SH-SY5Y (cell line): ENCODE results near the gene GFOD1.

Experiments used
- GATA2 ChIP-seq: IDR thresholded peaks from 2 replicates; pipeline ENCODE4 v1.6.1; 2011; ENCODE audit warnings: mild to moderate bottlenecking, low read depth, low read length
- GATA3 ChIP-seq: IDR thresholded peaks from 2 replicates; pipeline ENCODE4 v1.6.1; 2011; ENCODE audit warnings: low read depth, mild to moderate bottlenecking, low read length, moderate library complexity

The GFOD1 gene

DNA sequence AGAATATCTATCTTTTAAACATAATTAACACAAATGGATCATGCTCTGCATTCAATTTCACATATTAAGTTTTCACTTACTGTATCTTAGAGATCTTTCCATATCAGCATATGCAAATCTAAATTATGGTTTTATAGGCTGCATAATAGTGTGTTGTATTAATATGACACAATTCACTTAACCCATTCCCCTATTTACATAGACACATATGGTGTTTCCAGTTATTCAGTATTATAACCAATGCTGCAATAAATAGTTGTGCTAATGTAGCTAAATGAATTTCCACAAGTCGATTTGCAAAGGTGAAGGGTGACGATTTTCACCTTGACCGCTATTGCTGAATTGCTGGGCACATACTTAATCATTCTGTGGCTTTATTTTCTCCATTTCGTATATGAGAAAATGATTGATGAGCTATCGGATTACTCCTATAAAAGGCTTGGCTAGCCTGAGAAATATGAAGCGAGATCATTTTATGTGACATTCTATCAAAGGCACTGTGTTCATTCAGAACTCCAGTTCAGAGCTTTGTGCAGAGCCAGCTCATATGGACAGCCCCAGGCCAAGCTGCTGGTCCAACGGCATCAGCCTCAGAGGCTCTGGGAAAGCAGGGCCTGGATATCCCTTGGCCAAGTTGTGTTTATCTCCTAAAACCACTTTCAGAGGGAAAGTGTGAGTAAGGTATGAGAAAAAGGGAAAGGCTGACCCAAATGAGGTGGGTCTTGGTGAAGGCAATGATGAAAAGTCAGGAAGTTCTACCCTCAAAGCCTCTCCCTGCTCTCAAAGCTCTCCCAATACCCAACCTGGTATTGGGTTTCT lies 50.8 kb downstream of the GFOD1 start:
- TF ChIP-seq GATA2 (no peak), GATA3 (no peak)

DNA sequence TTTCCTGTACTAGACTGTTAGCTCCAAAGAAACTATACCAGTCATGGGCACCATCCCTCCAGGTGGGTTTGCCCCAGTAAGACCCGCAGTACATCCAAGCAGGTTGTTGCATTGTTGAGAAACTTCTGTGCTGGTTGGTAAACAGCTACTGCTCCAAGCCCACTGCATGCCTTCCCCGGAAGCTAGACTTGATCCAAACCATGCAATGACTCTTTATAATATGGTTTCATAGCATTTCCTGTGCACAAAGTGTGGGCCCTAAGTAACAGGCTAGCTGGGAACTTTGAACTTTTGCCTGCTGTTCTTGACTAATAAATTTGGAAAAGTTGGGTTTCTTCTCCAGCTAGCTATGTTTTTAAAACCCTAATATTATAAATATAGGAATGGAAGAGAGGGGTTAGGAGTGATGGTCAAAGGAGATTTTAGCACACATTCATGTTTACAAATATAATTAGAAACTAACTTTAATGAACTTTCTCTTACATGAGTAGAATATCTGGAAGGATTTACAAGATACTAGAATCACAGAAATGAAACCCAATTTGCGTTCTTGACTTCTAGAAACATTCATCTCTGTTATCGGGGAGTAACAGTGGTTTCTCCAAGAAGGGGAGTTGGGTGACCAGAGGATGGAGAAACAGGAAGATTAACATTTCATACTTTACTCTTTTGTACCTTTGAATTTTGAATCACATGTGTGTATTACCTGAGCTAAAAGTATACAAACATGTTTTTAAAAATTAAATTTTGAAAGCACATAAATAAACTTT lies 51.7 kb downstream of the GFOD1 start:
- TF ChIP-seq GATA2 (no peak), GATA3 (no peak)

DNA sequence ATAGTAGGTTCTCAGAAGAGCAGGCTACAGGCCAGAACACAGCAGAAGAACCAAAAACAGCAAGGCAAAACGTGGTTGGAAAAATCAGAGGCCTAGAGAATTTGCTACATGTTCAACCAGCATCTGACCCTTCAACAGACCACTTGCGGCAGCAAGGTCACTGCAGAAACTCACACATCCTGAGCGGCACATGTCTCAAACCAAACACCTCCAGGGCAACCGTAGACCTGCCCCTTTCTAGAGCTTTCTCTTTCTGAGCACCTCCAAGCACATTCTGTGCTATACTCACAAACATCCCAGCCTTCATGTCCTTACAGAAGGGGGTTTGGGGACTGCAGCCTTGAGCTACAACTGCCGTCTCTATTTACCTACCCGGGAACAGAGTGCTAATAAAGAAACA lies 52.6 kb downstream of the GFOD1 start:
- TF ChIP-seq GATA2: no peak

DNA sequence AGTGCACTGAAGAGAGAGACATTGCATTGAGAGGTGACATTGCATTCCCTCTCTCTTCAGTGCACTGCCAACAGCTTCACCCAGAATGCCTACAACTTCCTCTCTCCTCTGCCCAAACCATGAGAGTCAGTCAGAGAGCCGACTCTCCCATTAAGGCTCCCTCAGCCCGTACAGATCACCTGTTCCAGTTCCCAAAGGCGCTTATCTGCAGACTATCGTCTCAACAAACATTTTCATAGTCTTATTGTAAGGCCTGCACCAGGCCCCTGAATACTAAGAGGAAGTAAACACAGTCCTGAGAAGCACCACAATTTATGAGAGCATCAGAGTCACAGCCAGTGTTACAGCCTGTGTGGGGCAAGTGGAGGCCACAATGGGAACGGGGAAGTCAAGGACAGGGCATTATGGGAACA lies 53.7 kb downstream of the GFOD1 start:
- TF ChIP-seq GATA2 (no peak), GATA3 (no peak)

DNA sequence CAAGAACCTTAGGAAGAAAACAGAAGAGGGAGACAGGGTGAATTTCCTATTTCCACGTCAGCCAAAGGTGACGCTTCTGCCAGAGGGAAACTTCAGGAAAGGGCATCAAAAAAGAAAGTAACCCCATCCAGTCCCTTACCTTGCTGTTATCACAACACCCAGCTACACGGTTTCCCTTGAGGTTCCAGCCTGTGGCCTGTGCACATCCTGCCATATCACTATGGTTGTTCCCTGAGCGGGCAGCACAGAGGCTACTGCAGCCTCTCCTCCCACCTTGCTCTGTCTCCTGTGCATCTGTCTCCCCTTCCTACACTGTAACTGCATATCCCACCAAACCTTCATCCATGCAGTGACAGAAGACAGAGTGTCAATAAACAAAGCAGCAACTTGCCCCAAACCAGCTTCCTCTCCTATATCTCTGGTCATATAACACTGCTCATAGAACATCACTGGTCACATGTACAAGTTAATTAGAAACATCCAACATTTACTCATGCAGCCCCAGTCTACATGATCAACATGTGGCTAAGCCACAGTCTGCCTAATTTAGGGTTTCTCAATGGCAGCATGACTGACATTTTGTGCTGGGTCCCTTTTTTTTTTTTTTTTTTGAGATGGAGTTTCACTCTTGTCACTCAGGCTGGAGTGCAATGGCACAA lies 54.7 kb downstream of the GFOD1 start:
- TF ChIP-seq GATA3 (no peak), GATA2 (no peak)

DNA sequence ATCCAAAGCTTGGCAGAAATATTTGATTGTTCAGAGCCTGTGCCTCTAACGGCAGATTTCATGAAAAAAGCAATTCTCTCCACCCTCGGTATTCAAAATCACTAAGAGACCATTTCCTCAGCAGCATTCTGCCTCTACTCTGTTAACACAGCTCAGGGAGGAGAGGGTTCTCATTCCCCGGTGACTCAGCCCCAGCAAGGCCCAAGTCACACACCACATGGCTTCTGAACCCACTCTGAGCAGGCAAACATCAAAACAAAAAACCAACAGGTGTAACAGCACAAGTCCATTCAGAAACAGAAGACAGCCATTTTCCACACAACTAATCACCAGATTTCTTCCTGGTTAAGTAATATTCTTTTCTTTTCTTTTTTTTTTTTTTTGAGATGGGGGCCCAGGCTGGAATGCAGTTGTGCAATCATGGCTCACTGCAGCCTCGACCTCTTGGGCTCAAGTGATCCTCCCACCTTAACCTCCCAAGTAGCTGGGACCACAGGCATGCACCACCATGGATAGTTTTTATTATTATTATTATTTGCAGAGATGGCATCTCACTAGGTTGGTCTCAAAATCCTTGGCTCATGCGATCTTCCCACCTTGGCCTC lies 55.4 kb downstream of the GFOD1 start:
- TF ChIP-seq GATA2 (no peak), GATA3 (no peak)

DNA sequence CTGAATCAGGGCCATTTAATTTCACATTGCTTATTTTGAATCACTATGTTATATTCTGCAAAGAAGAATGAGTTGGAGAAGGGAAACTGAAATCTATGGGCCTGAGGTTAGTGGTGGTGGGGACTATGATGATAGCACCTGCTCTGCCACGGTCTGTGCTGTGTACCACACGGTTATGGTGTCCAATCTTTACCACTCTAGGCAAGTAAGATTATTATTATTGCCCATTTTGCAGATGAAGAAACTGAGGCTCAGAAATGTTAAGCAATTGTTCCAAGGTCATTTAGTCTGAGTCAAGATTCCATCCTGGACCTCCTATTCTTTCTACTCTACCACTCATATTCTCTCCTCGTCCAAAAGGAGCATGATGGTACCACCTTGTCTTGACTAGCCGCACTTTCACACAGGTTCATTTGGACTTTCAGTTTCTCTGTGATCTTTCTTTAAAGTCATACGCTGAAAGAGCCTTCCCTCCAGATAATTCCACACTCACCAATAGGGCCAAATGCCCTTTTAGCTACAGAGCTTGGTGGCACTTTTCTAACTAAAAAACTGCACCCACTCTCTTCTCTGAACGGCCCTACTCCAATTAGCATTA lies 56.2 kb downstream of the GFOD1 start:
- TF ChIP-seq GATA3 (no peak), GATA2 (no peak)

DNA sequence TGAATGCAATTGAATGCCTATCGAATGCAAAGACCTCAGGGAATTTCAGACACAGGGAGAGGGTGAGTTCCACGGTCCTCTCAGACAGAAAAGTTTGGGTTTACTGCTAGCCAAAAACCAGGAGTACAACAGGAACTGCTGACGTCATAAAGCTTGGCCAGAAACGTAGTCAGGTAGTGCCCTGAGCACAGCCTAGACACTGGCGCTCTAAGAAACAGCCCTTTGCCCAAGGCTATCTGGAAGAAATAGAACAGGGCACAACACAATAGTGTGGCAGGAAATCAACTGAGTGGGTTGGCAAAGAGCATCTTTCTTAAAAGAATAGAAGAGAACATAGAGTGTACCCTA lies 58.0 kb downstream of the GFOD1 start:
- TF ChIP-seq GATA3 (no peak), GATA2 (no peak)

DNA sequence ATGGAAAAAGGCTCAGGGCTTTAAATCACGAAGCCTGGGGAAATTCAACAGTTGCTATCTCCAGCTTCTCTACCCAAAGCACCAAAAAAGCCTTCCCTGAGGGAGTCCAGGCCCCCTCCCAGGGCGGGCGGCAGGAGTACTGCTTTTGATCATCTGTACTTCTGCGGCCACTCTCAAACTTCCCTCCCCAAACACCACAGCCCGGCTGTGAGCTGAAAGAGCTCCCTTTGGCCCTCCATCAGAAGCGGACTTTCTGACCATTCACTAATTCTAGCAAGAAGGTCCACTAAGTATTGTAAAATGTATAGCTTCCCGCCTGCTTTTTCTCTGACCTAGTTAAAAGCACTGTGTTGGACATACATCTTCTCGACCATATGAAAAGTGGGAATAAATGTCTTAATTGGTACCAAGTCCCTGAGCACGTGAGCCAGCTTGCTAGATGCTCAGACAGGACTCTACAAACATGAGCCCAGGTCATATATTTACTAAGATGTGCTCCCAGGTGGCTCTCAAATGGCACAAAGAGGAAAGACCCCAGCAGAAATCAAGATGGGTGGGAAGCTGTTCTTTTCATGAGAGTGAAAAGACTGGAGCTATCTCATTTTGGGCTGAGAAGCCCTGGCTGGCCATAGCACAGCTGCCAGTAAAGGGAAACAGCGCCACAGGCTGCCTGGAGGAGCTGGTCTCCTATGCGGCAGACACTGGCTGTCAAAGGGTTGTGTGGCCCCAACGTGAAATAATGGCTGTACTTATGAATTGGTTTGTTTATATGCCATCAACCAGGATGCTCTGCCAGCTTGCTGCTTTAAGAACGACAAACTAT lies 58.6 kb downstream of the GFOD1 start:
- no peak for TF ChIP-seq GATA2
- no peak for TF ChIP-seq GATA3

DNA sequence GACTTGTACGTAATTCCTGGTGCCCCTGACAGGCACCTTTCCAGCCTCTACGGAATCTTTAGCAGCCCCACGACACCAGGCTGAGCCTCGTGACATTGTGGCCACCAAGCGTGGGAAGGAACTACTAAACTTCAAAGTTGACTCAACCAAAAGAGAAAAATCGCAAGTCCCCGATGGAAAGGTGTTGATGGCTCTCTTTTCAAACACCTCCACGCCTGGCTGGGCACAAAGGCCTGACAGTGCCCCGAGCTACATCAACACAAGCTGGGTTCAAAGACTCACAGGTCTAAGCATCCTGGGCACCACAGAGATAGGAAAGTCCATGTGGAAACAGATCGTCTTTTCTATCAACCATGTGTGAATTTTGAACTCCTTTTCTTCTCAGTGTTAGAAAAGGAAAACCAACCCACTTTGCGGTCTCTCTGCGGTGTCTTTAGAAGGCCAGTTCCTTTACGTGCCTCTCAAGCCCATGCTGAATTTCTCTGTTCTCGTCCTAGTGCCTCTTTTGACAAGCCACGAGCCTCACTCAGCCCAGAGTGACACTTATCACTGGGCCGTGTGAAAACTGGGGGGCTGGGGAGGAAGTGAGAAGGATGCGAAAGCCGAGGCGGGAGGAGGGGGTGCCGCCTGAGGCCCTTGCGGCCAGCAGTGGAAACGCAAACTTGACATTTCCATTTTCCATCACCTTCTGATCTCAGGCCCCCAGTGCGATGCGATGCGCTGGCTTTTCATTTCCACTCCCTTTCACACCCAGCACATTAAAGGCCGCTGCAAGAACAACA lies 59.4 kb downstream of the GFOD1 start:
- no peak for TF ChIP-seq GATA2
- no peak for TF ChIP-seq GATA3

DNA sequence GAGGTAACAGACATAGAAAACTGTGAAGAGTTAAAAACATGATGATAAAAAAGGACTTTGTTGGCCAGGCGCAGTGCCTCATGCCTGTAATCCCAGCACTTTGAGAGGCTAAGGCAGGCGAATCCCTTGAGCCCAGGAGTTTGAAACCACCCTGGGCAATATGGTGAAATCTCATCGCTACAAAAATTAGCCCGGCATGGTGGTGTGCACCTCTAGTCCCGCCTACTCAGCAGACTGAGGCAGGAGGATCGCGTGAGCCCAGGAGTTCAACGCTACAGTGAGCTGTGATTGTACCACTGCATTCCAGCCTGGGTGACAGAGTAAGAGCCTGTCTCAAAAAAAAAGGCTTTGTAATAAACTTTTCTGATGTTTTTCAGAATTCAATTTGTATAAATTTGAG lies 60.1 kb downstream of the GFOD1 start:
- TF ChIP-seq GATA3 (no peak), GATA2 (no peak)
